CD4-positive, alpha-beta T cell treated with Interferon gamma for 1 hour (primary cell): ENCODE results near the gene MLLT10.
A peak's percentile ranks its signal among the peaks of the same experiment; 100 is the strongest.

Experiments
- DNase-seq: peaks from one replicate; pipeline ENCODE4 v3.0.0-alpha.2; 2020

Gene MLLT10

GRCh38 chr10:21533467-21534279 is at the start of gene MLLT10:
Gene MLLT10, plus strand, starts transcription at chr10:21534232. Its CDS starts 413 bp downstream, at chr10:21534645.
- DNase-seq = peak; percentile 94

- DNase-seq = no peak
Measured at GRCh38 chr10:21487416-21488180, 46.4 kb upstream of the MLLT10 start.

GRCh38 chr10:21488246-21488956 is 45.6 kb upstream of the MLLT10 start:
- DNase-seq = no peak

GRCh38 chr10:21488957-21489446 is 45.0 kb upstream of the MLLT10 start:
- DNase-seq = no peak

- DNase-seq = no peak
Measured at GRCh38 chr10:21490028-21490710, 43.9 kb upstream of the MLLT10 start.

- no peak for DNase-seq
Measured at GRCh38 chr10:21490711-21491105, 43.3 kb upstream of the MLLT10 start.

- no peak for DNase-seq
Measured at GRCh38 chr10:21492421-21492820, 41.6 kb upstream of the MLLT10 start.

- no peak for DNase-seq
Measured at GRCh38 chr10:21493784-21494183, 40.2 kb upstream of the MLLT10 start.

- DNase-seq = no peak
Measured at GRCh38 chr10:21494191-21495001, 39.6 kb upstream of the MLLT10 start.

GRCh38 chr10:21495002-21495751 is 38.9 kb upstream of the MLLT10 start:
- no peak for DNase-seq

- DNase-seq = peak; percentile 82
Measured at GRCh38 chr10:21495752-21496342, 38.2 kb upstream of the MLLT10 start.

GRCh38 chr10:21496343-21497176 is 37.5 kb upstream of the MLLT10 start:
- peak; percentile 41 for DNase-seq

GRCh38 chr10:21497177-21497807 is 36.7 kb upstream of the MLLT10 start:
- DNase-seq = no peak

- no peak for DNase-seq
Measured at GRCh38 chr10:21498377-21498776, 35.7 kb upstream of the MLLT10 start.

- DNase-seq = no peak
Measured at GRCh38 chr10:21498986-21499385, 35.0 kb upstream of the MLLT10 start.

- no peak for DNase-seq
Measured at GRCh38 chr10:21499701-21500577, 34.1 kb upstream of the MLLT10 start.

- DNase-seq = no peak
Measured at GRCh38 chr10:21500578-21500910, 33.5 kb upstream of the MLLT10 start.

GRCh38 chr10:21501091-21501490 is 32.9 kb upstream of the MLLT10 start:
- no peak for DNase-seq
